NCI-H1930 (cell line): ENCODE measurements around the gene CHMP1B.

Experiments used
- DNase-seq, 2 experiments: peaks; one replicate each; lab custom pipeline; 2025; lab: John Stamatoyannopoulos, UW

CHMP1B gene

GRCh38 chr18:11902522-11903292 is 51.5 kb downstream of the CHMP1B start:
- DNase-seq: no peak
